Measurements from ENCODE around the gene PKNOX2. TPM values are rescaled to one million over a fixed set of nuclear protein-coding genes. Genes with fewer than 3 reads are reported as not detected.

PKNOX2 gene
- total RNA-seq, 6 experiments from 2014 or later, result 0.09 to 0.31 (median 0.14) TPM

DNA sequence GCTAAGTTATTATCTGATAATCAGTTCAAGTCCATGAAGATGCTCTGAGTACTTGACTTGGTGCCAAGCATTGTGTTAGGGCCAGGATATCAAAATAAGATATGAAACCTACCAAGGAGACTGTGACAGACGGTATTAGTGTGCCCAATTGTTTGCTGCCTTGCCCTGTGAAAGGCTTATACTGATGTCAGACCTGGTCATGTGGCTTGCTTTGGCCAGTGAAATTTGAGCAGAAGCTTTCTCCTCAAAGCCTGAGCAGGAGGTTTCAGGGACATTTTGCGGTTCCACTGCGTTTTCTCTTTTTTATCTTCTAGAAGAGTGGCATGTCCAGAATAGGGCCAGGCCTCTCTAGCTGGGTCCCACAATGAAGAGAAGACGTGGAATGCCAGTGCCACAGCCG, 15.8 kb upstream of the PKNOX2 start:
- no peaks in the 10 kb centered on the region for H3K27me3 ChIP-seq
- H3K9me3 ChIP-seq, result no peaks in the 10 kb centered on the region
- H3K36me3 ChIP-seq, result no peaks in the 10 kb centered on the region
- H3K4me1 ChIP-seq, result no peaks in the 10 kb centered on the region
- ATAC-seq (no peak), DNase-seq (no peak)
- TF ChIP-seq, protein P1, sequence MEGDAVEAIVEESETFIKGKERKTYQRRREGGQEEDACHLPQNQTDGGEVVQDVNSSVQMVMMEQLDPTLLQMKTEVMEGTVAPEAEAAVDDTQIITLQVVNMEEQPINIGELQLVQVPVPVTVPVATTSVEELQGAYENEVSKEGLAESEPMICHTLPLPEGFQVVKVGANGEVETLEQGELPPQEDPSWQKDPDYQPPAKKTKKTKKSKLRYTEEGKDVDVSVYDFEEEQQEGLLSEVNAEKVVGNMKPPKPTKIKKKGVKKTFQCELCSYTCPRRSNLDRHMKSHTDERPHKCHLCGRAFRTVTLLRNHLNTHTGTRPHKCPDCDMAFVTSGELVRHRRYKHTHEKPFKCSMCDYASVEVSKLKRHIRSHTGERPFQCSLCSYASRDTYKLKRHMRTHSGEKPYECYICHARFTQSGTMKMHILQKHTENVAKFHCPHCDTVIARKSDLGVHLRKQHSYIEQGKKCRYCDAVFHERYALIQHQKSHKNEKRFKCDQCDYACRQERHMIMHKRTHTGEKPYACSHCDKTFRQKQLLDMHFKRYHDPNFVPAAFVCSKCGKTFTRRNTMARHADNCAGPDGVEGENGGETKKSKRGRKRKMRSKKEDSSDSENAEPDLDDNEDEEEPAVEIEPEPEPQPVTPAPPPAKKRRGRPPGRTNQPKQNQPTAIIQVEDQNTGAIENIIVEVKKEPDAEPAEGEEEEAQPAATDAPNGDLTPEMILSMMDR (IDR thresholded peaks at IDR 0.05), result no peak
- no peak overlapping the region for H3K4me3 ChIP-seq
- 80% methylated on average over 5 of the region's 5 CpGs for WGBS (ENCODE audit: insufficient coverage, low coverage, low lambda C conversion rate, missing lambda C conversion rate)
- no peak overlapping the region for H3K27ac ChIP-seq
- intact Hi-C loops (cut with DNase I), result loop anchor here in 1 of 2 donors (10.0 kb wide), 1 partner anchor 64 kb away; no protein-coding TSS in a partner anchor

DNA sequence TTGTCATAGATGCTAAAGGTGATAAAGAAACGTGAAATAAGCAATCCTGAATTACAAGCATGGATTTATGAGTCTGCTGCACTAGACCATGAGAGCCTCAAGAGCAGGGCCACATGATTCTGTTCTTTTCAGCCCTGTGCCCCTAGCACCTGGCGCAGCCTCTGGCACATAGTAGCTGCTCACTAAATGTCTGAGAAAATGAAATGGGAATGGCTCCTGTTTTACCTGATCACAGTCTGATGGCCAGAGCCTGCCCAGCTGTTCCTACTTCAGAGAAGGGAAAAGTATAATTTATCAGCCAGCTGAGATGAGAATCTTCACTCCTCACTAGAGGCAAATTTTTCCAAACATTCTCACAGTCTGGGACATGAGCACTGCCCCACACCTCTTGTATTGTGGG, 10.7 kb upstream of the PKNOX2 start:
- ATAC-seq (no peak), DNase-seq (no peak)
- H3K27me3 ChIP-seq, result no peaks in the 10 kb centered on the region
- no peak for TF ChIP-seq POLR2A (IDR thresholded peaks at IDR 0.05)
- TF ChIP-seq, protein P1 (IDR thresholded peaks at IDR 0.05), result no peak
- no peaks in the 10 kb centered on the region for H3K36me3 ChIP-seq
- H3K27ac ChIP-seq, result no peak overlapping the region
- no peaks in the 10 kb centered on the region for H3K4me1 ChIP-seq
- H3K9me3 ChIP-seq, result no peaks in the 10 kb centered on the region
- no peak overlapping the region for H3K4me3 ChIP-seq
- WGBS (ENCODE audit: insufficient coverage, low coverage, low lambda C conversion rate, missing lambda C conversion rate), result 75% methylated on average over 1 of the region's 2 CpGs
- intact Hi-C loops (cut with DNase I), result no loop called here

DNA sequence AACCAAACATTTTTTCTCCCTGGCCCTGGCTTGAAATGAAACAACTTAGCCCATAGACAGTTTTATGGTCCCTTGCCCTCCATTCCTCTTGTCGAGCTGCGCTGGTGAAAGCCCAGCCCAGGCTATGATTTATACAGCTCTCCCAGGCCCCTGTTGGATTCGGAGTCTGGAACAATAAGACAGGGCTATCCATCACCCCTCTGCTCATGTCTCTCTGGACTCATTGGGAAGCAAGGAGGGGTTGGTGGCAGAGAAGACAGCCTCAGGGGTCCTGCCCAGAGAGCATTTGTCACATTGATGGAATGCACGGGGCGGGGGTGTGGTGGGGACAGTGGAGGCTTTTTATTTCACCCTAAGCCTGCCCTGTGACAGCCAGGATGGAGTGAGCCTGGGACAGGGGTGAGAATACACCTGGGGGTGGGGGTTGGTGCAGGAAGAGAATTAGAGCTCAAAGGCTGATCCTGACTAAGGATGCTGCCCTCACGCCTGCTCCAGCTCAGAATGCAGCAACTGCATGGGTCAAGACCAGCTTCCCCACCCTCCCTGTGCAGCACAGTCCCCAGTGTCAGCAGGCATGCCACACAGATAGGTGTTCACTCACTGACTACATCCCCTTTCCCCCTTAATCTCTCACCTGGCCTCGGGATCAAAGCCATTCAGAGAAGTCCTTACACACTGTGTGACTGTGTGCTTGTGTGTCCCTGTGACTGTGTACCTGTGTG, 10.0 kb upstream of the PKNOX2 start:
- ATAC-seq, result no peak
- WGBS (ENCODE audit: insufficient coverage, low coverage, low lambda C conversion rate, missing lambda C conversion rate), result 76% methylated on average over 5 of the region's 7 CpGs
- H3K4me3 ChIP-seq, result no peak overlapping the region

DNA sequence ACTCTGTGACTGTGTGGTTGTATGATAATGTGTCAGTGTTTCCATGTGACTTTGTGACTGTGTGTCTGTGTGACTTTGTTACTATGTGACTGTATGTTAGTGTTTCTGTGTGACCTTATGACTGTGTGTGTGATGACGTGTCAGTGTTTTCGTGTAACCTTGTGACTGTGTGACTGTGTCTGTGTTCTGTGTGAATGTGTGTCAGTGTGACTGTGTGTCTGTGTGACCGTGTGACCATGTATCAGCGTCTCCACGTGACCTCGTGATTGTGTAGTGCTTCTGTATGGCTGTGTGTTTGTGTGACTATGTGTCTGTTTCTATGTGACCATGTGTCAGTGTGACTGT, 9.5 kb upstream of the PKNOX2 start:
- Histone ChIP-seq H3K27me3 (no peaks in the 10 kb centered on the region), H3K9me3 (no peaks in the 10 kb centered on the region), H3K27ac (no peak overlapping the region), H3K36me3 (no peaks in the 10 kb centered on the region), H3K4me3 (no peak overlapping the region), H3K4me1 (no peaks in the 10 kb centered on the region)
- TF ChIP-seq, protein P1 (IDR thresholded peaks at IDR 0.05), result no peak
- no peak for TF ChIP-seq POLR2A (IDR thresholded peaks at IDR 0.05)
- 61% methylated on average over 3 of the region's 6 CpGs for whole genome bisulfite sequencing (ENCODE audit: insufficient coverage, low coverage, low lambda C conversion rate, missing lambda C conversion rate)
- DNase-seq, result no peak
- ATAC-seq, result no peak
- intact Hi-C loops (cut with DNase I), result no loop called here

More for the DNA sequence above, 10.0 kb upstream of the PKNOX2 start:
- H3K4me1 ChIP-seq, result no peaks in the 10 kb centered on the region
- no peaks in the 10 kb centered on the region for H3K36me3 ChIP-seq
- no peak overlapping the region for H3K27ac ChIP-seq
- TF ChIP-seq POLR2A (IDR thresholded peaks at IDR 0.05), result no peak
- TF ChIP-seq, protein P1 (IDR thresholded peaks at IDR 0.05), result no peak
- intact Hi-C loops (cut with DNase I), result no loop called here
- H3K9me3 ChIP-seq, result no peaks in the 10 kb centered on the region
- DNase-seq, result no peak
- H3K27me3 ChIP-seq, result no peaks in the 10 kb centered on the region
